BE2C (cell line): ENCODE data around the gene RGS9BP.

Experiments used
- DNase-seq: peaks from one replicate; pipeline ENCODE4 v3.0.0-alpha.2; 2020
- H3K27me3 ChIP-seq: fragments of 250-450 bp; sonication (Bioruptor Pico); 2 replicates; pipeline ENCODE4 v1.5.1; 2020; ENCODE audit warnings: mild to moderate bottlenecking
- H3K36me3 ChIP-seq: fragments of 250-450 bp; sonication (Bioruptor Pico); 2 replicates; pipeline ENCODE4 v1.5.1; 2020; ENCODE audit warnings: mild to moderate bottlenecking
- H3K4me1 ChIP-seq: fragments of 250-450 bp; sonication (Bioruptor Pico); 2 replicates; pipeline ENCODE4 v1.5.1; 2020
- H3K4me3 ChIP-seq: 2 replicates; pipeline ENCODE4 v1.5.1; 2011; ENCODE audit warnings: low read depth, low read length
- H3K9me3 ChIP-seq: fragments of 250-450 bp; sonication (Bioruptor Pico); 2 replicates; pipeline ENCODE4 v1.5.1; 2020
- TF ChIP-seq, protein P1 (sequence below): IDR thresholded peaks from 2 replicates; pipeline ENCODE4 v1.5.1; 2012; ENCODE audit warnings: mild to moderate bottlenecking, low read depth, low read length

RGS9BP gene

DNA sequence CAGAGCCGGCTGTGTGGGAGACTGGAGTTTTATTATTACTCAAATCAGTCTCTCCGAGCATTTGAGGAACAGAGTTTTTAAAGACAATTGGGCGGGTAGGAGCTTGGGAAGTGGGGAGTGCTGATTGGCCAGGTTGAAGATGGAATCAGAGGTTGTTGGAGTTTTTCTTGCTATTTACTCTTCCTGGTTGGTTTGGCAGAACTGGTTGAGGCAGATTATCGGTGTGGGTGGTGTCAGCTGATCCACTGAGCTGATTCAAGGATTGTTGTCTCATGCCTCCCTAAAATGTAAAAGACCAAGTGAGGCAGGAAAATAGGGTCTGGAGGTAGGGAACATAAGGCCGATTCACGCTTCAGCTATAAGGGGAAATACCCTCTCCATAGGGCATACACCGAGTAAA is 42.6 kb downstream of the RGS9BP start:
- Histone ChIP-seq H3K4me3 (no peak overlapping the region), H3K36me3 (no peaks in the 10 kb centered on the region; the same call in 1 of the 2 replicates)
- no peak for DNase-seq

DNA sequence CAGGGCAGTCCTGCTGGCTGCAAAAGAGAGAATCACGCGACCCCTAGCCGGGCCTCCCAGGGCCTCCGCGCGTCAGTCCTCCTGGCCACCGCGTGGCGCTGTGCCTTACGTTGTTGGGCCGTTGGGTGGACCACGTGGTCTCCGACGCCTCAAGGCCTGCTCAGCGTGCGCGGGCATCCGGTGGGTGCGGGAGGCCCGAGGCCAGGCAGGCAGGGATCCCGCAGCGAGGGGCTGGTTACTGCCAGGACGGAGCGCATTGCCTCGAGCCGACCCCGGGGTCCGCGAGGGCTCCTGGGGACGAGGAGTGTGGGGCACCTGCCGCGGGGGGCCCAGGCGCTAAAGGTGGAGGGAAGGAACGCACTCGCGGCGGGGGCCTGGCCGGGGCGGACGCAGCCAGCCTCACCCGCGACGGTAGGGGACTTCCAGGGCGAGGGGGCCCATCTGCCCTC is 44.0 kb downstream of the RGS9BP start, which contains the start of gene TDRD12:
Gene TDRD12, plus strand, starts transcription at position 157 of the 449 bp plus-strand sequence. CDS start 306 bp downstream, outside the sequence.
- TF ChIP-seq, protein P1, sequence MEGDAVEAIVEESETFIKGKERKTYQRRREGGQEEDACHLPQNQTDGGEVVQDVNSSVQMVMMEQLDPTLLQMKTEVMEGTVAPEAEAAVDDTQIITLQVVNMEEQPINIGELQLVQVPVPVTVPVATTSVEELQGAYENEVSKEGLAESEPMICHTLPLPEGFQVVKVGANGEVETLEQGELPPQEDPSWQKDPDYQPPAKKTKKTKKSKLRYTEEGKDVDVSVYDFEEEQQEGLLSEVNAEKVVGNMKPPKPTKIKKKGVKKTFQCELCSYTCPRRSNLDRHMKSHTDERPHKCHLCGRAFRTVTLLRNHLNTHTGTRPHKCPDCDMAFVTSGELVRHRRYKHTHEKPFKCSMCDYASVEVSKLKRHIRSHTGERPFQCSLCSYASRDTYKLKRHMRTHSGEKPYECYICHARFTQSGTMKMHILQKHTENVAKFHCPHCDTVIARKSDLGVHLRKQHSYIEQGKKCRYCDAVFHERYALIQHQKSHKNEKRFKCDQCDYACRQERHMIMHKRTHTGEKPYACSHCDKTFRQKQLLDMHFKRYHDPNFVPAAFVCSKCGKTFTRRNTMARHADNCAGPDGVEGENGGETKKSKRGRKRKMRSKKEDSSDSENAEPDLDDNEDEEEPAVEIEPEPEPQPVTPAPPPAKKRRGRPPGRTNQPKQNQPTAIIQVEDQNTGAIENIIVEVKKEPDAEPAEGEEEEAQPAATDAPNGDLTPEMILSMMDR: no peak
- H3K9me3 ChIP-seq: no peaks in the 10 kb centered on the region
- no peaks in the 10 kb centered on the region for H3K36me3 ChIP-seq
- H3K4me3 ChIP-seq: no peak within 1 kb of the TSS
- peak; percentile 17 for DNase-seq
- H3K27me3 ChIP-seq: no peaks in the 10 kb centered on the region
- no peaks in the 10 kb centered on the region for H3K4me1 ChIP-seq

More for the DNA sequence above, 42.6 kb downstream of the RGS9BP start:
- H3K4me1 ChIP-seq: no peaks in the 10 kb centered on the region
- TF ChIP-seq, protein P1: no peak
- no peaks in the 10 kb centered on the region for H3K9me3 ChIP-seq
- no peaks in the 10 kb centered on the region for H3K27me3 ChIP-seq

DNA sequence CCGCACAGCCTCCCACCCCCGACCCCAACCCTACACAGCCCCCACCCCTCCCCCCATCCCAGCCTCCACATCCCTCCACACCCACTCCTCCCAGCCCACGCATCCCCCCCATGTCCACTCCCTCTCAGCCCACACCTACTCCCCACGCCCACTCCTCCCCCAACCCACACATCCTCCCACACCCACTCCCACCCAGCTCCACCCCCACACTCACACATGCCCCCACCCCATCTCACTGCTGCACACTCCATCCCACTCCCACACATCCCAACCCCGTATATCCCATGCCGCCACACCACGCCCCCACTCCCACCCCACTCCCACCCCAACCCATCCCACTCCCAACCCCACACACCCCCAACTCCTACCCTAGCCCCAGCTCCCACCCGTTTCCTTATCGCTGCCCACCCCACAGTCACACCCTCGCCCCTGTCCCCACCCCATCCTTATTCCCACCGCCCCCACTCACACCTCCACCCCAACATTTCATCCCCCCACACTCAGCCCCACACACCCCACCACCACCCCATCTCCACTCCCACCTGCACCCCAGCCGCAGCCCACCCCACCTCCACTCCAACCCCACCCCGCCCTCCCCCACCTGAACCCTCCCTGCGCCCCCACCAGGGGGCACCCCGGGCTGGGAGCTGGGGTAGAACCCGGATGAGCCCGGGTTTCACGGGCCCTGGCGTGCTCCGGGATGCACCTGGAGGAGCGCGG is 44.7 kb downstream of the RGS9BP start:
- no peaks in the 10 kb centered on the region for H3K36me3 ChIP-seq
- TF ChIP-seq, protein P1: no peak
- H3K9me3 ChIP-seq: no peaks in the 10 kb centered on the region
- H3K4me1 ChIP-seq: no peaks in the 10 kb centered on the region
- no peak for DNase-seq
- H3K27me3 ChIP-seq: no peaks in the 10 kb centered on the region
- no peak overlapping the region for H3K4me3 ChIP-seq

DNA sequence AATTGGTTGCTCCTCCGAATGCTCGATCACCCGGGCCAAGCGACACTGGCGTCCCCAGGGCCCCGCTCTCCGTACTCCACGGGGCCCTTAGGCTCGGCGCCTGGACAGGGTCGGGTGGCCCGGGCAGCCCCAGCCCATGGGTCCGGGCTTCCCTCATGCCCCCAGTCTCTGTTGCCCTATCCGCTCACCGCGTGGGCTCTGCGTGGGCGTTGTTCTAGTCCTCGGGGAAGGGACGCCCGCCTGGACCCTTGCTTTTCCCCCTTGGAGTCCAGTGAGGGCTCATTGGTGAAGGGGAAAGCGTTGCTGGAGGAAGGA is 45.2 kb downstream of the RGS9BP start:
- no peak for DNase-seq
- TF ChIP-seq, protein P1: no peak
- Histone ChIP-seq H3K4me1 (no peaks in the 10 kb centered on the region), H3K4me3 (no peak overlapping the region), H3K27me3 (no peaks in the 10 kb centered on the region), H3K36me3 (no peaks in the 10 kb centered on the region), H3K9me3 (no peaks in the 10 kb centered on the region)
